A673 (cell line): Measurements from ENCODE around the gene ARHGAP8. TPM values are rescaled to one million over a fixed set of nuclear protein-coding genes. Genes with fewer than 3 reads are reported as not detected.
"Not testable (repeated sequence)": the region's sequence is repeated elsewhere in the genome, so short reads cannot be mapped to it uniquely, and the experiment has no call there.

Experiments
- BruUV-seq: library from RNA; stranded (reverse); fragments of 400-500 nt; replicated peaks from 2 replicates; lab custom pipeline; 2021; lab: Mats Ljungman, UMichigan
- CTCF ChIA-PET: fragments of 300-600 bp; sonication (Branson Sonifier 250); formaldehyde crosslinking; loops from one replicate; lab custom pipeline; 2022; ENCODE audit warnings: antibody characterized with exemption; lab: Charles Lee
- POLR2A ChIA-PET: fragments of 300-600 bp; sonication (Branson Sonifier 250); formaldehyde crosslinking; loops from one replicate; lab custom pipeline; 2022; ENCODE audit warnings: antibody characterized with exemption; ENCODE audit not compliant: low non-redundant PET; lab: Charles Lee
- DNase-seq: peaks from one replicate; pipeline ENCODE4 v3.0.0-alpha.2; 2015; ENCODE audit warnings: low spot score
- H3K27ac ChIP-seq: fragments of 200-600 bp; sonication (generic); 2 replicates; pipeline ENCODE4 v1.5.1; 2016; ENCODE audit warnings: mixed run types, low read depth, mild to moderate bottlenecking, mixed read lengths, antibody characterized with exemption, low read length; ENCODE audit not compliant: poor library complexity, severe bottlenecking
- H3K27me3 ChIP-seq: fragments of 200-600 bp; sonication (generic); replicated peaks from 2 replicates; pipeline ENCODE4 v1.6.1; 2017; ENCODE audit warnings: mixed run types, low read depth, mild to moderate bottlenecking, mixed read lengths, antibody characterized with exemption, low read length; ENCODE audit not compliant: insufficient read depth, poor library complexity
- H3K36me3 ChIP-seq: fragments of 200-600 bp; sonication (generic); 2 replicates; pipeline ENCODE4 v1.6.1; 2016; ENCODE audit warnings: mixed run types, mild to moderate bottlenecking, mixed read lengths, antibody characterized with exemption, low read length; ENCODE audit not compliant: insufficient read depth, poor library complexity, severe bottlenecking
- H3K4me1 ChIP-seq: fragments of 200-600 bp; sonication (generic); 2 replicates; pipeline ENCODE4 v1.6.1; 2017; ENCODE audit warnings: mixed run types, mild to moderate bottlenecking, mixed read lengths, antibody characterized with exemption, low read length; ENCODE audit not compliant: insufficient read depth, poor library complexity, severe bottlenecking
- H3K4me3 ChIP-seq: fragments of 200-600 bp; sonication (generic); 2 replicates; pipeline ENCODE4 v1.5.1; 2016; ENCODE audit warnings: low read depth, mixed run types, mild to moderate bottlenecking, mixed read lengths, low read length; ENCODE audit not compliant: poor library complexity, severe bottlenecking
- H3K9me3 ChIP-seq: fragments of 200-600 bp; sonication (generic); 2 replicates; pipeline ENCODE4 v1.6.1; 2016; ENCODE audit warnings: mixed run types, low read depth, mild to moderate bottlenecking, mixed read lengths, antibody characterized with exemption, low read length; ENCODE audit not compliant: poor library complexity, severe bottlenecking
- CTCF ChIP-seq: fragments of 300-800, 200-600 bp; sonication (generic); conservative IDR thresholded peaks from 2 replicates; pipeline ENCODE4 v1.5.1; 2017; ENCODE audit warnings: low read depth, mild to moderate bottlenecking, antibody characterized with exemption, low read length, moderate library complexity, mixed read lengths
- EZH2 ChIP-seq: fragments of 200-600 bp; sonication (generic); IDR thresholded peaks from 2 replicates; pipeline ENCODE4 v1.6.1; 2017; ENCODE audit warnings: borderline replicate concordance, low read depth, mild to moderate bottlenecking, mixed read lengths, antibody characterized with exemption, low read length; ENCODE audit not compliant: poor library complexity, severe bottlenecking
- intact Hi-C: fragments of 100-400 bp; cut with micrococcal nuclease; formaldehyde crosslinking; loops from one replicate; pipeline ENCODE4 v1.10.0; 2022; ENCODE audit not compliant: unreplicated experiment
- total RNA-seq: library from RNA; stranded (reverse); gene quantifications from 2 replicates; pipeline ENCODE4 v1.2.3, GENCODE V29; 2021

The ARHGAP8 gene
- total RNA-seq, 1 experiment from 2014 or later: not detected

- Histone ChIP-seq H3K27me3 (peaks cover 35% of the 10 kb centered on the region), H3K4me3 (no peak overlapping the region), H3K36me3 (no peaks in the 10 kb centered on the region), H3K27ac (no peak overlapping the region), H3K9me3 (no peaks in the 10 kb centered on the region), H3K4me1 (no peaks in the 10 kb centered on the region)
- no peak for TF ChIP-seq EZH2
- no peak for DNase-seq
- CTCF ChIA-PET: no interaction called here
- BruUV-seq: no TSS peak
- intact Hi-C loops: no loop called here
- POLR2A ChIA-PET: no interaction called here
These were observed 14.7 kb upstream of the ARHGAP8 start for GRCh38 chr22:44737406-44738346.

GRCh38 chr22:44738347-44738715 lies 14.0 kb upstream of the ARHGAP8 start:
- BruUV-seq: no TSS peak
- no peaks in the 10 kb centered on the region for H3K9me3 ChIP-seq
- no peak for TF ChIP-seq CTCF
- TF ChIP-seq EZH2: no peak
- no peaks in the 10 kb centered on the region for H3K36me3 ChIP-seq
- intact Hi-C loops: no loop called here
- H3K4me1 ChIP-seq: no peaks in the 10 kb centered on the region
- CTCF ChIA-PET: interaction anchor here (0.9 kb wide), 1 partner anchor 54 kb away, joined by 3 read pairs; no protein-coding TSS in a partner anchor
- H3K4me3 ChIP-seq: no peak overlapping the region
- no peak for DNase-seq
- no peak overlapping the region for H3K27ac ChIP-seq
- H3K27me3 ChIP-seq: peaks cover 35% of the 10 kb centered on the region
- POLR2A ChIA-PET: no interaction called here

- H3K36me3 ChIP-seq: no peaks in the 10 kb centered on the region
- no peaks in the 10 kb centered on the region for H3K4me1 ChIP-seq
- H3K27ac ChIP-seq: no peak overlapping the region
- TF ChIP-seq CTCF: no peak
- TF ChIP-seq EZH2: no peak
- H3K9me3 ChIP-seq: no peaks in the 10 kb centered on the region
- ChIA-PET POLR2A (no interaction called here), CTCF (interaction anchor here (0.9 kb wide), 1 partner anchor 54 kb away, joined by 3 read pairs; no protein-coding TSS in a partner anchor)
- intact Hi-C loops: no loop called here
- DNase-seq: no peak
- no peak overlapping the region for H3K4me3 ChIP-seq
- BruUV-seq: no TSS peak
- H3K27me3 ChIP-seq: peaks cover 37% of the 10 kb centered on the region
These were observed 13.4 kb upstream of the ARHGAP8 start for GRCh38 chr22:44739024-44739423.

- CTCF ChIA-PET, H3K4me1 ChIP-seq, H3K27ac ChIP-seq, intact Hi-C loops, DNase-seq, H3K9me3 ChIP-seq, POLR2A ChIA-PET, H3K36me3 ChIP-seq, H3K4me3 ChIP-seq, BruUV-seq: not testable (repeated sequence)
- H3K27me3 ChIP-seq: peaks cover 37% of the 10 kb centered on the region
These were observed 12.7 kb upstream of the ARHGAP8 start for GRCh38 chr22:44739666-44740065.
